Measurements from ENCODE around the gene LGALS12. TPM values are rescaled to one million over a fixed set of nuclear protein-coding genes. Genes with fewer than 3 reads are reported as not detected.

Gene LGALS12, protein sequence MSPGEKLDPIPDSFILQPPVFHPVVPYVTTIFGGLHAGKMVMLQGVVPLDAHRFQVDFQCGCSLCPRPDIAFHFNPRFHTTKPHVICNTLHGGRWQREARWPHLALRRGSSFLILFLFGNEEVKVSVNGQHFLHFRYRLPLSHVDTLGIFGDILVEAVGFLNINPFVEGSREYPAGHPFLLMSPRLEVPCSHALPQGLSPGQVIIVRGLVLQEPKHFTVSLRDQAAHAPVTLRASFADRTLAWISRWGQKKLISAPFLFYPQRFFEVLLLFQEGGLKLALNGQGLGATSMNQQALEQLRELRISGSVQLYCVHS
- not detected in 2 replicates for total RNA-seq
- long read RNA-seq: 0 reads

GRCh38 chr11:63505857-63506528, at the start of gene LGALS12:
LGALS12 (plus strand) TSS chr11:63506084; CDS start chr11:63506459, 375 bp downstream.
- TF ChIP-seq CTCF (conservative IDR thresholded peaks at IDR 0.05): no peak
- Mint-ChIP-seq H3K4me3 (no peak within 1 kb of the TSS), H3K36me3 (ENCODE audit: low read depth) (no peaks in the 10 kb centered on the region), H3K4me1 (no peaks in the 10 kb centered on the region), H3K9me3 (no peaks in the 10 kb centered on the region), H3K27me3 (ENCODE audit: low read depth) (no peaks in the 10 kb centered on the region), H3K27ac (ENCODE audit: unreplicated experiment) (no peak within 1 kb of the TSS)
- no peak for DNase-seq (ENCODE audit: low read depth, low spot score)

GRCh38 chr11:63459586-63459985, 46.3 kb upstream of the LGALS12 start:
- Mint-ChIP-seq H3K4me3 (no peak overlapping the region), H3K27ac (ENCODE audit: unreplicated experiment) (no peak overlapping the region), H3K27me3 (ENCODE audit: low read depth) (peaks cover 7% of the 10 kb centered on the region)

DNA sequence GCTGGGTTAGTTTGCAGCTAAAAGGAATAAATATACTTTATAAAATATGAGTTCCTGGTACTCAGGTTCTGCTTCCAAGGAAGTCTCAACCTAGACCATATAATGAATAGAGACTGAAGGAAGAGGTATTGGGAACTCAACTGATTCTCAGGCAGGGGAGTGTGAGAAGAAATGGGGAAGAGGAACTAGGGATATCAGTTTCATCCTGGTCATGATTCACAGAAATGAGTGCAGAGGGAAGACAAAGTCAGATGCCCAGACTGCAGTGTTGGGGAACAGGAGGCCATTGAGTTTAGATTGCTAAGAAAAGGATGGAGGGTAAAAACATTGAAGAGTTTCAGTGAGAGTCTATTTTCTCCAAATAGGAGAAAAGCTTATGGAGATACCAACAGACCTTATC, 43.7 kb upstream of the LGALS12 start:
- Mint-ChIP-seq H3K27me3 (ENCODE audit: low read depth) (peaks cover 8% of the 10 kb centered on the region), H3K27ac (ENCODE audit: unreplicated experiment) (no peak overlapping the region), H3K4me3 (no peak overlapping the region), H3K9me3 (no peaks in the 10 kb centered on the region), H3K36me3 (ENCODE audit: low read depth) (no peaks in the 10 kb centered on the region), H3K4me1 (no peaks in the 10 kb centered on the region)
- no peak for TF ChIP-seq CTCF (conservative IDR thresholded peaks at IDR 0.05)
- DNase-seq (ENCODE audit: low read depth, low spot score): no peak

More at GRCh38 chr11:63459586-63459985, 46.3 kb upstream of the LGALS12 start:
- TF ChIP-seq CTCF (conservative IDR thresholded peaks at IDR 0.05): no peak
- H3K9me3 Mint-ChIP-seq: no peaks in the 10 kb centered on the region
- no peaks in the 10 kb centered on the region for H3K36me3 Mint-ChIP-seq (ENCODE audit: low read depth)
- no peaks in the 10 kb centered on the region for H3K4me1 Mint-ChIP-seq
- DNase-seq (ENCODE audit: low read depth, low spot score): no peak

GRCh38 chr11:63470311-63470710, 35.6 kb upstream of the LGALS12 start:
- no peak for DNase-seq (ENCODE audit: low read depth, low spot score)
- TF ChIP-seq CTCF (conservative IDR thresholded peaks at IDR 0.05): no peak
- H3K36me3 Mint-ChIP-seq (ENCODE audit: low read depth): peaks cover 2% of the 10 kb centered on the region
- no peak overlapping the region for H3K4me3 Mint-ChIP-seq
- H3K27ac Mint-ChIP-seq (ENCODE audit: unreplicated experiment): no peak overlapping the region
- no peaks in the 10 kb centered on the region for H3K4me1 Mint-ChIP-seq
- peaks cover 15% of the 10 kb centered on the region for H3K9me3 Mint-ChIP-seq
- H3K27me3 Mint-ChIP-seq (ENCODE audit: low read depth): peaks cover 13% of the 10 kb centered on the region

DNA sequence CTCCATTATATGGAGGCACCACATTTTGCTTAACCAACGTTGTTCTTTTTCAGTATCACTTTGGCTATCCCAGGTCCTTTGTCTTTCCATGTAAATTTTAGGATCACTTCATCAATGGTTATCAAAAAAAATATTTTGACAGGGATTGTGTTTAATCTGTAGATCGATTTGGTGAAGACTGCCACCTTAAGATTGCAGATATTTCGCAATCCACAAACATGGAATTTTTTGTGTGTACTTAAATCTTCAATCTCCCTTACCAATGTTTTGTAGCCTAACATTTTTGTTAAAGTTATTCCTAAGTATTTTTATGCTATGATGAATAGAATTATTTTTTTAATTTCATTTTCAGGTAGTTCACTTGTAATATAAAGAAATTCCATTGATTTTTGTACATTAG, 33.5 kb upstream of the LGALS12 start:
- peaks cover 10% of the 10 kb centered on the region for H3K27me3 Mint-ChIP-seq (ENCODE audit: low read depth)
- no peaks in the 10 kb centered on the region for H3K4me1 Mint-ChIP-seq
- H3K4me3 Mint-ChIP-seq: no peak overlapping the region

More for the DNA sequence above, 33.5 kb upstream of the LGALS12 start:
- peaks cover 2% of the 10 kb centered on the region for H3K36me3 Mint-ChIP-seq (ENCODE audit: low read depth)
- no peak for DNase-seq (ENCODE audit: low read depth, low spot score)
- peaks cover 18% of the 10 kb centered on the region for H3K9me3 Mint-ChIP-seq
- no peak overlapping the region for H3K27ac Mint-ChIP-seq (ENCODE audit: unreplicated experiment)
- no peak for TF ChIP-seq CTCF (conservative IDR thresholded peaks at IDR 0.05)

Data from neural crest cell (in vitro differentiated cells).